ENCODE measurements around the gene NEMP1. TPM values are rescaled to one million over a fixed set of nuclear protein-coding genes. Genes with fewer than 3 reads are reported as not detected.
"Not testable (repeated sequence)": the region's sequence is repeated elsewhere in the genome, so short reads cannot be mapped to it uniquely, and the experiment has no call there.

Gene NEMP1
- total RNA-seq, 1 donor from 2014 or later = 14.1 TPM

- Histone ChIP-seq H3K27ac (peak overlapping the region; percentile 85), H3K9me3 (no peaks in the 10 kb centered on the region), H3K27me3 (no peaks in the 10 kb centered on the region), H3K4me1 (peaks cover 14% of the 10 kb centered on the region), H3K4me3 (peak overlapping the region; percentile 40), H3K36me3 (no peaks in the 10 kb centered on the region)
- TF ChIP-seq, protein P1, sequence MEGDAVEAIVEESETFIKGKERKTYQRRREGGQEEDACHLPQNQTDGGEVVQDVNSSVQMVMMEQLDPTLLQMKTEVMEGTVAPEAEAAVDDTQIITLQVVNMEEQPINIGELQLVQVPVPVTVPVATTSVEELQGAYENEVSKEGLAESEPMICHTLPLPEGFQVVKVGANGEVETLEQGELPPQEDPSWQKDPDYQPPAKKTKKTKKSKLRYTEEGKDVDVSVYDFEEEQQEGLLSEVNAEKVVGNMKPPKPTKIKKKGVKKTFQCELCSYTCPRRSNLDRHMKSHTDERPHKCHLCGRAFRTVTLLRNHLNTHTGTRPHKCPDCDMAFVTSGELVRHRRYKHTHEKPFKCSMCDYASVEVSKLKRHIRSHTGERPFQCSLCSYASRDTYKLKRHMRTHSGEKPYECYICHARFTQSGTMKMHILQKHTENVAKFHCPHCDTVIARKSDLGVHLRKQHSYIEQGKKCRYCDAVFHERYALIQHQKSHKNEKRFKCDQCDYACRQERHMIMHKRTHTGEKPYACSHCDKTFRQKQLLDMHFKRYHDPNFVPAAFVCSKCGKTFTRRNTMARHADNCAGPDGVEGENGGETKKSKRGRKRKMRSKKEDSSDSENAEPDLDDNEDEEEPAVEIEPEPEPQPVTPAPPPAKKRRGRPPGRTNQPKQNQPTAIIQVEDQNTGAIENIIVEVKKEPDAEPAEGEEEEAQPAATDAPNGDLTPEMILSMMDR (IDR thresholded peaks at IDR 0.05) = no peak
- no peak for DNase-seq
- ATAC-seq = no peak
- intact Hi-C loops (cut with DNase I) = no loop called here
Observed at GRCh38 chr12:57079821-57080220, 1.2 kb upstream of the NEMP1 start.

DNA sequence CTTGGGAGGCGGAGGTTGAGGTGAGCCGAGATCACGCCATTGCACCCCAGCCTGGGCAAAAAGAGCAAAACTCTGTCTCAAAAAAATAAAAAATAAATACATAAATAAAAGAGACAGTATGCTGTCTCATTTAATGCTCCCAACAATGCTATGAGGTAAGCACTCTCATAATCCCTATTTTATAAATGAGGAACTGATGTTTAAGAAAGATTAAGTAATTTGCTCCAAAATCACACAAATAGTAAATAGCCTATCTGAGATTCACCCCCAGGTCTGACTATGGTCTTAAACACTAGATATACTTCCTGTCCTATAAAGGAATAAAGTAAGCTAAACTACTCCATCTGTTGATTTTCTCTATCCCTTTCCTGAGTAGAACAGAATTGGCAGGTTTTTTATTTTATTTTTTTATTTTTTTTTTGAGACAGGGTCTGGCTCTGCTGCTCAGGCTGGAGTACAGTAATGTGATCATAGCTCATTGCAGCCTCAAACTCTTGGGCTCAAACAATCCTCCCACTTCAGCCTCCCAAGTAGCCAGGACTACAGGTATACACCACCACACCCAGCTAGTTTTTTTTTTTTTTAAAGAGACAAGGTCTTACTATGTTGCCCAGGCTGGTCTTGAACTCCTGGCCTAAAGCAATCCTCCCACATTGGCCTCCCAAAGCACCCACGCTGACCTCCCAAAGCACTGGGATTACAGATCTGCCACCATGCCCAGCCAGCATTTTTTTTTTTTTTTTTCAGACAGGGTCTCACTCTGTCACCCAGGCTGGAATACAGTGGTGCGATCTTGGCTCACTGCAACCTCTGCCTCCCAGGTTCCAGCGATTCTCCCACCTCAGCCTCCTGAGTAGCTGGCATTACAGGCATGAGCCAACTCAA is 4.8 kb downstream of the NEMP1 start:
- ATAC-seq, H3K27me3 ChIP-seq, DNase-seq, H3K27ac ChIP-seq, H3K9me3 ChIP-seq, H3K4me3 ChIP-seq: not testable (repeated sequence)
- peaks cover 31% of the 10 kb centered on the region for H3K36me3 ChIP-seq
- intact Hi-C loops (cut with DNase I) = loop anchor here (5.0 kb wide), 1 partner anchor 33 kb away; no protein-coding TSS in a partner anchor
- peaks cover 14% of the 10 kb centered on the region for H3K4me1 ChIP-seq

GRCh38 chr12:57072661-57073060 is 5.9 kb downstream of the NEMP1 start:
- intact Hi-C loops (cut with DNase I) = loop anchor here (5.0 kb wide), 1 partner anchor 35 kb away; no protein-coding TSS in a partner anchor
- Histone ChIP-seq H3K4me1 (peaks cover 9% of the 10 kb centered on the region), H3K36me3 (peaks cover 31% of the 10 kb centered on the region), H3K27me3 (no peaks in the 10 kb centered on the region), H3K27ac (no peak overlapping the region), H3K9me3 (no peaks in the 10 kb centered on the region), H3K4me3 (no peak overlapping the region)
- DNase-seq = no peak
- TF ChIP-seq, protein P1 (IDR thresholded peaks at IDR 0.05) = no peak
- no peak for ATAC-seq

DNA sequence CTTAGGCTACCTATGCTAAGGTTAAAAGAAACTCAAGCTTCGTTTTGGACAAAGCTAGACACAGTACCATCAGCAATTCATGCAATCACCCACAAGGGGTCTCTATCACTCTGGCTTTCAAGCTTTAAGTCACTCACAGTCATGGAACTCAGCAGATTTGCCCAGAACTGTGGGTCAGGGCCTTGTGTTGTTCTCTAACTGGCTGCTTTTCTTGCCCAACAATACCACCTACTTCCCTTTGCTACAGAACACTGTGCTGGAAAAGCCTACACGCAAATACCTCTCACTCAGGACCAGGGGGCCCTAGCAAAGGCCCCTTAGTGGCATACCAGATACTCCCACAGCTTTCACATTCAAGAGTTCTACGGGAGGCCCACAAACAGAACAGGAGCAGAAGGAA is 9.1 kb downstream of the NEMP1 start:
- Histone ChIP-seq H3K9me3 (no peaks in the 10 kb centered on the region), H3K4me3 (no peak overlapping the region), H3K27ac (peak overlapping the region; percentile 83), H3K27me3 (no peaks in the 10 kb centered on the region), H3K36me3 (peaks cover 31% of the 10 kb centered on the region), H3K4me1 (peaks cover 4% of the 10 kb centered on the region)
- intact Hi-C loops (cut with DNase I) = loop anchor here (10.0 kb wide), 1 partner anchor 115 kb away; no protein-coding TSS in a partner anchor
- ATAC-seq (peak; percentile 99), DNase-seq (no peak)
- TF ChIP-seq, protein P1 (IDR thresholded peaks at IDR 0.05) = peak; percentile 86

- H3K27ac ChIP-seq = peak overlapping the region; percentile 26
- ATAC-seq = no peak
- TF ChIP-seq, protein P1 (IDR thresholded peaks at IDR 0.05) = no peak
- H3K9me3 ChIP-seq = no peaks in the 10 kb centered on the region
- H3K36me3 ChIP-seq = peaks cover 23% of the 10 kb centered on the region
- H3K27me3 ChIP-seq = no peaks in the 10 kb centered on the region
- no peak overlapping the region for H3K4me3 ChIP-seq
- intact Hi-C loops (cut with DNase I) = loop anchor here (10.0 kb wide), 1 partner anchor 119 kb away; no protein-coding TSS in a partner anchor
- peaks cover 4% of the 10 kb centered on the region for H3K4me1 ChIP-seq
- no peak for DNase-seq
Observed at GRCh38 chr12:57066245-57066644, 12.3 kb downstream of the NEMP1 start.

DNA sequence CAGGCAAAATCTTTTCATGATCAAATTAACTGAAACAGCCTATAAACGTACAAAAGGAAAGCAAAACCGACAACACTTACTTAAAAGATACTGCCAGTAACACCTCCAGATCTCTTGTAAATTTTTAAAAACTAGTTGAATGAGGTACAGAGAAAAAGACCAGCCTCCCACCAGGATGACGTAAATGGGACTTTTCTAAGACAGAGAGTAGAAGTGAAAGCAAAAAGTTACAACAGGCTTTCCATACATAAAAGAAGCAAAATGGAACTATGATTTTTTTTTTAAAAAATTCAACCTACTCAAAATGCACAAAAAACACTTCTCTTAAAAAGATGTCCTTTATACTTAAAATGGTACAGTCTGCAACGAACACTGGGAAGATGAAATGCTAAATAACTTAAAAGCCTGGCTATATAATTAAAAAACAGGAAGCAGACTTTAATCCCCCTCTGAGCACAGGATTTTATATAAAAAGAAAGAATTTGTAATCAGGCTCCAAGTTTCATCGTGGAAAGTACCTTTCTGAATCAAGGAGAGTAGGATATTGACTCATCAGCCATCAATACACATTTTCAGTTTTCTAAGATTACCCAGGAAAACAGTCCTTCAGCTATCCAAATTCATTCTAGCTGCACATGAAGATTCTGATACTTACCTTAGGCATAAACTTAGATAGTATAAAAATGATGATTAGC is 14.5 kb downstream of the NEMP1 start:
- intact Hi-C loops (cut with DNase I) = loop anchor here (10.0 kb wide), 1 partner anchor 121 kb away; no protein-coding TSS in a partner anchor
- TF ChIP-seq, protein P1 (IDR thresholded peaks at IDR 0.05) = no peak
- Histone ChIP-seq H3K27me3 (no peaks in the 10 kb centered on the region), H3K36me3 (peaks cover 28% of the 10 kb centered on the region), H3K27ac (no peak overlapping the region), H3K4me3 (no peak overlapping the region), H3K4me1 (no peaks in the 10 kb centered on the region), H3K9me3 (no peaks in the 10 kb centered on the region)
- ATAC-seq (no peak), DNase-seq (no peak)

All from upper lobe of right lung (tissue), 1 donor.